ENCODE measurements around the gene EIPR1.

The EIPR1 gene

GRCh38 chr2:3263487-3263886 lies 114.1 kb downstream of the EIPR1 start (continued):
- TF ChIP-seq CSRNP3 (CRISPR knock-in tag; IDR thresholded peaks at IDR 0.05), result no peak

- ATAC-seq, result no peak
- TF ChIP-seq PPARA (CRISPR knock-in tag; IDR thresholded peaks at IDR 0.05; ENCODE audit: borderline replicate concordance) (no peak), ZFP30 (CRISPR knock-in tag; IDR thresholded peaks at IDR 0.05) (no peak), OSR1 (CRISPR knock-in tag; IDR thresholded peaks at IDR 0.05) (no peak), ZFP3 (CRISPR knock-in tag; IDR thresholded peaks at IDR 0.05) (no peak), GLIS3 (CRISPR knock-in tag; IDR thresholded peaks at IDR 0.05) (no peak), BACH2 (CRISPR knock-in tag; IDR thresholded peaks at IDR 0.05; ENCODE audit: borderline replicate concordance) (no peak), ZC3H10 (CRISPR knock-in tag; IDR thresholded peaks at IDR 0.05) (no peak), PATZ1 (CRISPR knock-in tag; IDR thresholded peaks at IDR 0.05; ENCODE audit: borderline replicate concordance) (no peak), TCF4 (CRISPR knock-in tag; IDR thresholded peaks at IDR 0.05; ENCODE audit: borderline replicate concordance) (no peak), ZNF8 (CRISPR knock-in tag; IDR thresholded peaks at IDR 0.05) (no peak), TOX (CRISPR knock-in tag; IDR thresholded peaks at IDR 0.05; ENCODE audit: borderline replicate concordance) (no peak)
- TF ChIP-seq, protein P1, sequence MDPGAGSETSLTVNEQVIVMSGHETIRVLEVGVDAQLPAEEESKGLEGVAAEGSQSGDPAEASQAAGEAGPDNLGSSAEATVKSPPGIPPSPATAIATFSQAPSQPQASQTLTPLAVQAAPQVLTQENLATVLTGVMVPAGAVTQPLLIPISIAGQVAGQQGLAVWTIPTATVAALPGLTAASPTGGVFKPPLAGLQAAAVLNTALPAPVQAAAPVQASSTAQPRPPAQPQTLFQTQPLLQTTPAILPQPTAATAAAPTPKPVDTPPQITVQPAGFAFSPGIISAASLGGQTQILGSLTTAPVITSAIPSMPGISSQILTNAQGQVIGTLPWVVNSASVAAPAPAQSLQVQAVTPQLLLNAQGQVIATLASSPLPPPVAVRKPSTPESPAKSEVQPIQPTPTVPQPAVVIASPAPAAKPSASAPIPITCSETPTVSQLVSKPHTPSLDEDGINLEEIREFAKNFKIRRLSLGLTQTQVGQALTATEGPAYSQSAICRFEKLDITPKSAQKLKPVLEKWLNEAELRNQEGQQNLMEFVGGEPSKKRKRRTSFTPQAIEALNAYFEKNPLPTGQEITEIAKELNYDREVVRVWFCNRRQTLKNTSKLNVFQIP (CRISPR knock-in tag; IDR thresholded peaks at IDR 0.05; ENCODE audit: borderline replicate concordance, low read depth), result no peak
Measured at GRCh38 chr2:3262437-3263388, 114.9 kb downstream of the EIPR1 start.

- no peak for ATAC-seq
- TF ChIP-seq OSR1 (CRISPR knock-in tag; IDR thresholded peaks at IDR 0.05) (no peak), ZFP3 (CRISPR knock-in tag; IDR thresholded peaks at IDR 0.05) (no peak), SNAI2 (CRISPR knock-in tag; IDR thresholded peaks at IDR 0.05) (no peak), TCF4 (CRISPR knock-in tag; IDR thresholded peaks at IDR 0.05; ENCODE audit: borderline replicate concordance) (no peak), CSDC2 (CRISPR knock-in tag; IDR thresholded peaks at IDR 0.05) (no peak), ZC3H10 (CRISPR knock-in tag; IDR thresholded peaks at IDR 0.05) (no peak), TOX (CRISPR knock-in tag; IDR thresholded peaks at IDR 0.05; ENCODE audit: borderline replicate concordance) (no peak), ISL1 (CRISPR knock-in tag; IDR thresholded peaks at IDR 0.05) (no peak), ARNTL (CRISPR knock-in tag; IDR thresholded peaks at IDR 0.05; ENCODE audit: borderline replicate concordance, low read depth) (no peak), ZNF565 (CRISPR knock-in tag; conservative IDR thresholded peaks at IDR 0.05; ENCODE audit: low read depth) (no peak), CSRNP3 (CRISPR knock-in tag; IDR thresholded peaks at IDR 0.05) (no peak), ESRRG (CRISPR knock-in tag; IDR thresholded peaks at IDR 0.05) (no peak), PATZ1 (CRISPR knock-in tag; IDR thresholded peaks at IDR 0.05; ENCODE audit: borderline replicate concordance) (no peak), ZFP30 (CRISPR knock-in tag; IDR thresholded peaks at IDR 0.05) (no peak), BACH2 (CRISPR knock-in tag; IDR thresholded peaks at IDR 0.05; ENCODE audit: borderline replicate concordance) (no peak)
- TF ChIP-seq, protein P2, sequence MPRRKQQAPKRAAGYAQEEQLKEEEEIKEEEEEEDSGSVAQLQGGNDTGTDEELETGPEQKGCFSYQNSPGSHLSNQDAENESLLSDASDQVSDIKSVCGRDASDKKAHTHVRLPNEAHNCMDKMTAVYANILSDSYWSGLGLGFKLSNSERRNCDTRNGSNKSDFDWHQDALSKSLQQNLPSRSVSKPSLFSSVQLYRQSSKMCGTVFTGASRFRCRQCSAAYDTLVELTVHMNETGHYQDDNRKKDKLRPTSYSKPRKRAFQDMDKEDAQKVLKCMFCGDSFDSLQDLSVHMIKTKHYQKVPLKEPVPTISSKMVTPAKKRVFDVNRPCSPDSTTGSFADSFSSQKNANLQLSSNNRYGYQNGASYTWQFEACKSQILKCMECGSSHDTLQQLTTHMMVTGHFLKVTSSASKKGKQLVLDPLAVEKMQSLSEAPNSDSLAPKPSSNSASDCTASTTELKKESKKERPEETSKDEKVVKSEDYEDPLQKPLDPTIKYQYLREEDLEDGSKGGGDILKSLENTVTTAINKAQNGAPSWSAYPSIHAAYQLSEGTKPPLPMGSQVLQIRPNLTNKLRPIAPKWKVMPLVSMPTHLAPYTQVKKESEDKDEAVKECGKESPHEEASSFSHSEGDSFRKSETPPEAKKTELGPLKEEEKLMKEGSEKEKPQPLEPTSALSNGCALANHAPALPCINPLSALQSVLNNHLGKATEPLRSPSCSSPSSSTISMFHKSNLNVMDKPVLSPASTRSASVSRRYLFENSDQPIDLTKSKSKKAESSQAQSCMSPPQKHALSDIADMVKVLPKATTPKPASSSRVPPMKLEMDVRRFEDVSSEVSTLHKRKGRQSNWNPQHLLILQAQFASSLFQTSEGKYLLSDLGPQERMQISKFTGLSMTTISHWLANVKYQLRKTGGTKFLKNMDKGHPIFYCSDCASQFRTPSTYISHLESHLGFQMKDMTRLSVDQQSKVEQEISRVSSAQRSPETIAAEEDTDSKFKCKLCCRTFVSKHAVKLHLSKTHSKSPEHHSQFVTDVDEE (CRISPR knock-in tag; IDR thresholded peaks at IDR 0.05), result no peak
- TF ChIP-seq, protein P1 (CRISPR knock-in tag; IDR thresholded peaks at IDR 0.05; ENCODE audit: borderline replicate concordance, low read depth), result no peak
Measured at GRCh38 chr2:3261511-3261910, 116.1 kb downstream of the EIPR1 start.
